B cell (primary cell): ENCODE measurements around the gene AGAP1.

Experiments used
- EZH2 ChIP-seq: IDR thresholded peaks from 2 replicates; pipeline ENCODE4 v1.6.1; 2012; ENCODE audit warnings: borderline replicate concordance, low read depth, mild to moderate bottlenecking, moderate library complexity, low read length; ENCODE audit not compliant: insufficient read depth, poor library complexity, severe bottlenecking
- TF ChIP-seq, protein P1 (sequence below): fragments of 200-600 bp; IDR thresholded peaks from one replicate; pipeline ENCODE4 v1.8.0; 2022; ENCODE audit warnings: antibody characterized with exemption, mild to moderate bottlenecking

DNA sequence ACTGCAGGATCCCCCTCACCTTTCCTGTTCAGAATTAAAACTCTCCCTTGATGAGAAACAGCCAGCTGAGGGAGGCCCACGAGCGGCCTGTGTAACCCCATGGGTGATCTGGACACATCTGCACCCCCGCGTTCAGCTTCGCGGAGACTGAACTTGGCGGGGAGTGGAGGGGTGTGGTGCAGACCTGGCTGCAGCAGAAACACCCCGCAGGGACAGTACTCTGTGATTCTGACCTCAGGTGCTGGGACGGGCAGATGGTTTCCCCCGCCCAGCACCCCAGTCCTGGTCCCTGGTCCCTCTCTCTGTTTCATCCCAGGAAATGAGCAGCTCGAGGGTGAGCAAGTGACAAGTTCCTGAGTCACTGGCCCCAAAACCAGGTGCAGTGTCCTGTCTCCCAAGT lies 633.2 kb downstream of the AGAP1 start:
- TF ChIP-seq, protein P1, sequence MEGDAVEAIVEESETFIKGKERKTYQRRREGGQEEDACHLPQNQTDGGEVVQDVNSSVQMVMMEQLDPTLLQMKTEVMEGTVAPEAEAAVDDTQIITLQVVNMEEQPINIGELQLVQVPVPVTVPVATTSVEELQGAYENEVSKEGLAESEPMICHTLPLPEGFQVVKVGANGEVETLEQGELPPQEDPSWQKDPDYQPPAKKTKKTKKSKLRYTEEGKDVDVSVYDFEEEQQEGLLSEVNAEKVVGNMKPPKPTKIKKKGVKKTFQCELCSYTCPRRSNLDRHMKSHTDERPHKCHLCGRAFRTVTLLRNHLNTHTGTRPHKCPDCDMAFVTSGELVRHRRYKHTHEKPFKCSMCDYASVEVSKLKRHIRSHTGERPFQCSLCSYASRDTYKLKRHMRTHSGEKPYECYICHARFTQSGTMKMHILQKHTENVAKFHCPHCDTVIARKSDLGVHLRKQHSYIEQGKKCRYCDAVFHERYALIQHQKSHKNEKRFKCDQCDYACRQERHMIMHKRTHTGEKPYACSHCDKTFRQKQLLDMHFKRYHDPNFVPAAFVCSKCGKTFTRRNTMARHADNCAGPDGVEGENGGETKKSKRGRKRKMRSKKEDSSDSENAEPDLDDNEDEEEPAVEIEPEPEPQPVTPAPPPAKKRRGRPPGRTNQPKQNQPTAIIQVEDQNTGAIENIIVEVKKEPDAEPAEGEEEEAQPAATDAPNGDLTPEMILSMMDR: no peak
- TF ChIP-seq EZH2: no peak
